Urothelium cell line (cell line): Measurements from ENCODE around the gene ECEL1.
A peak's percentile ranks its signal among the peaks of the same experiment; 100 is the strongest.
"Not testable (repeated sequence)": the region's sequence is repeated elsewhere in the genome, so short reads cannot be mapped to it uniquely, and the experiment has no call there.

Experiments used
- DNase-seq: peaks from one replicate; pipeline ENCODE4 v3.0.0; 2011; ENCODE audit warnings: low spot score, mixed read lengths
- FAIRE-seq: peaks from 2 replicates; lab custom pipeline; 2011; peaks lifted over from hg19 to GRCh38; lab: Jason Lieb, UNC

Gene ECEL1, protein sequence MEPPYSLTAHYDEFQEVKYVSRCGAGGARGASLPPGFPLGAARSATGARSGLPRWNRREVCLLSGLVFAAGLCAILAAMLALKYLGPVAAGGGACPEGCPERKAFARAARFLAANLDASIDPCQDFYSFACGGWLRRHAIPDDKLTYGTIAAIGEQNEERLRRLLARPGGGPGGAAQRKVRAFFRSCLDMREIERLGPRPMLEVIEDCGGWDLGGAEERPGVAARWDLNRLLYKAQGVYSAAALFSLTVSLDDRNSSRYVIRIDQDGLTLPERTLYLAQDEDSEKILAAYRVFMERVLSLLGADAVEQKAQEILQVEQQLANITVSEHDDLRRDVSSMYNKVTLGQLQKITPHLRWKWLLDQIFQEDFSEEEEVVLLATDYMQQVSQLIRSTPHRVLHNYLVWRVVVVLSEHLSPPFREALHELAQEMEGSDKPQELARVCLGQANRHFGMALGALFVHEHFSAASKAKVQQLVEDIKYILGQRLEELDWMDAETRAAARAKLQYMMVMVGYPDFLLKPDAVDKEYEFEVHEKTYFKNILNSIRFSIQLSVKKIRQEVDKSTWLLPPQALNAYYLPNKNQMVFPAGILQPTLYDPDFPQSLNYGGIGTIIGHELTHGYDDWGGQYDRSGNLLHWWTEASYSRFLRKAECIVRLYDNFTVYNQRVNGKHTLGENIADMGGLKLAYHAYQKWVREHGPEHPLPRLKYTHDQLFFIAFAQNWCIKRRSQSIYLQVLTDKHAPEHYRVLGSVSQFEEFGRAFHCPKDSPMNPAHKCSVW

DNA sequence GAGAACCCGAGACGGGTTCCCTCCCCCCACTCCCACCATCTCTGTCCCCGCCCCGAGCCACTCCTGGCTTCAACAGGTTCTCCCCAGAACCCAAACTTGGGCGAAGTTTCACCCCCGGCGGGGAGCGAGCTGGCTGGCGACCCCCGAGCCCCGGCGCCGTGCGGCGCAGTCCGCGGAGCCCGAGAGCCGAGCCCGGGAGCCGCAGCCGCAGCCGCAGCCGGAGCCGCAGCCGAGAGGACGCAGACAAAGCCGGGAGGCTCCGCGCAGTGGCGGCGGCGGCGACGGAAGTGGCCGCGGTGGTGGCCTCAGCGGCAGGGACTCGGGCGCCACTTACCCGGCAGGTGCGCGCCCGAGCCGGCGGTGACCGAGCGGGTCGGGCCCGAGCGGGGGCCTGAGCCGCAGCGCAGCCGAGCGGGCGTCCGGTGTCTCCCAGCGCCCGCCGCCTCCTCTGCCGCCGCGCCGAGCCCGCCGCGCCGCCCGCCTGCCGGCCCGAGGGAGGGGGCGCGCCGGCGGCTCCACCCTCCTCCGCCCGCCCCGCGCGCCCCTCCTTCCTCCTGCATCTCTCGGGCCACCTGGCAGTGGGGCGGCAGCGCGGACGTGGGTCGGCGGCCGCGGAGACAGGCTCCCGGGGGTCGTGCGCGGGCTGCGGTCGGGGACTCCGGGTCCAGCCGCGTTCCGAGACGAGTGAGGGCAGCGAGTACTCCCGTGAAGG, at the start of gene ECEL1:
TSS of gene ECEL1 (minus strand) at position 450 of the 712 bp plus-strand sequence. CDS start 1,181 bp downstream, outside the sequence.
- DNase-seq (no peak), FAIRE-seq (no peak)

DNA sequence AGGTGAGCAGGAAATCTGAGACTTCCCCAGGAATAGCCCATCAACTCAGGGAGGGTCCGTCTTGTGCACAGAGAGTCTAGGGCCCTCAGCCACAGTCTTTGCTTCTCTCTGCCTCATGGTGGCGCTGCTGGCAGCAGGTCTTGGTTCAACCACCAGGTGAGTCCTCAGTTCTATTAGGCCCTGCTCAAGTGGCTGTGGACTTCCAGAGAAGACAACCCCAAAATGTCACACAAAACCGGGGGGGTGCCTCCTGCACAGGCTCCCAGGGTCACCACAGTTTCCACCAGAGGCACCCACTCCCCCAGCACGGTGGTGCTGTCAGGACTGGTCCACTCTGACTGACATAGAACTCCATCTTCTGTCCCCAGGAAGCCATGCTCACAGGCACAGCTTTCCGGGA, 49.4 kb upstream of the ECEL1 start:
- FAIRE-seq (no peak), DNase-seq (no peak)

DNA sequence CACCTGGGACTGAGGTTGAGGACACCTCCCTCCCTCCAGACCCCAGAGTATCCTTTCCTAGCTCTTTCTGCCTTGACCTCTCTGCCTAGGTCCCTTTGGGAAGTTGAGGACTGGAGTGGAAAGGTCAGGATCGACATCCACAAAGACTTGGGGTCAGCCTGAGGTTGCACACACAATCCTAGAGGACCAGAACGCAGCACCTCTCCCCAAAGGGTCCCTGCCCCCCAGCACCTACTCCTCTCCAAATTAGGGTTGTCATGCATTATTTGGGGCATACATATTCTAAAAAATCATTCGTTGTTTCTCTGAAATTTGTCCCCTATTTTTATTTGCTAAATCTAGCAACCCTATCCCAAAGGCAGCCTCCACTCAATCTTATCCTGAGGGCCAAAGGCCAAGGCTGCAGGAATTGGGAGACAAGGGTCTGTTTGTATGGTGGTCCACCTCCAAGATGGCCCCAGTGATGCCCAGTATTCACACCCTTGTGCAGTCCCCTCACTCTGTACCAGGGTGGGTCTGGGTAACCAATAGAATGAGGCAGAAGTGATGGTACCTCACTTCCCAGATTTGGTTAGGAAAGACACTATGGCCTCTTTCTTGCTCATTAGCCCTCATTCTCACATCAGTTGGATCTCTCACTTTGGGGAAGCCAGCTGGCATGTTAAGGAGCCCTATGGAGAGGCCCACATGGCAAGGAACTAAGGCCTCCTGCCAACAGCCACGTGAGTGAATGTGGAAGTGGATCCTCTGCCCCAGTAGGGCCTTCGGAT, 48.3 kb upstream of the ECEL1 start:
- FAIRE-seq (no peak), DNase-seq (no peak)

DNA sequence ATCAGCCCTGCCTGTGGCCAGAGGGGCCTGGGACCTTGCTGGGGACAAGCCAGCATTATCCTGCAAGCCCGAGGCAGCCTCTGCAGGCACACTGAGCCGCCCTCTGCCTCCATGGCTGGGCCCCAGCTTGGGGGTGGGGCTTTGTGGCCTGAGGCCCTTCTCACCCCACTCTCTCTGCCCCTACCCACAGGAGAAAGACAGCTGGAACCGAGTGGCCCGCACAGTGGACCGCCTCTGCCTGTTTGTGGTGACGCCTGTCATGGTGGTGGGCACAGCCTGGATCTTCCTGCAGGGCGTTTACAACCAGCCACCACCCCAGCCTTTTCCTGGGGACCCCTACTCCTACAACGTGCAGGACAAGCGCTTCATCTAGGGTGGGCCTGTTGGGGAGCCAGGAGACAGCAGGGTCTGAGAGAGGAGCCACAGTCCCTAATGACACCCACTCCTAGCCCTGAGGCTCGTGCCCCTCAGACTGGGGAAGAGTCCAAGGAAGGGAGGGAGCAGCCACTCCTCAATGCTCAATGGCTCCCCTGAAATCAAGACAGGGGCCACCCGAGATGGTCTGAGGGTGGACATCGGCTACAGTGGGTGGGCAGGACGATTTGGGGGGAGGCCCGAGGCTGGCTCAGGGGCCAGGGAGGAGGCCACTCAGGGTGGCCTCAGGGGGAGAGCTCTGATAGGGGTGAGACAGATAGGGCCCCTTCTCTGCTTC, 47.5 kb upstream of the ECEL1 start:
- no peak for FAIRE-seq
- no peak for DNase-seq

DNA sequence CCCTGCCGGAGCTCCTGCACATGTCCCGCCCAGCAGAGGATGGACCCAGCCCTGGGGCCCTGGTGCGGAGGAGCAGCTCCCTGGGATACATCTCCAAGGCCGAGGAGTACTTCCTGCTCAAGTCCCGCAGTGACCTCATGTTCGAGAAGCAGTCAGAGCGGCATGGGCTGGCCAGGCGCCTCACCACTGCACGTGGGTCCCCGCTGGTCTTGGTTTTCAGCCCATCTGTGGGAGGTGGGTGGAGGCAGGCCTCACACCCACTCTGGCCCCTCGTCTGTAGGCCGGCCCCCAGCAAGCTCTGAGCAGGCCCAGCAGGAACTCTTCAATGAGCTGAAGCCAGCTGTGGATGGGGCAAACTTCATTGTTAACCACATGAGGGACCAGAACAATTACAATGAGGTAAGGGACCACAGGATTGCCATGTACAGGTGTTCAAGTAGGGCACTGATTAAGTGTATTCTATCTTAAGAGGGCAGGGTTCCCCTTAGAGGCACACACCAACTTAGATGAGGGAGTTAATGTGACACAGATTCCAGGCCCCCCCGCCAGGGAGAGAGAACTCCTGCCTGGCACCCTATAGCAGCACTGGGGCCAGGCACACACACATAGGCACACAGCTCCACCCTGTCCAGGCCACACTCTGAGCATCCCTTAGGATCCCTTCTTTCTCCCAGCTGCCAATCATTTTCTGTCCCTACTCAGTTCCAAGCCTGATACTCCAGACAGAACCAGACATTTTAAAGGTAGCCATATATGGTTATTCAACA, 46.5 kb upstream of the ECEL1 start:
- FAIRE-seq (no peak), DNase-seq (no peak)

DNA sequence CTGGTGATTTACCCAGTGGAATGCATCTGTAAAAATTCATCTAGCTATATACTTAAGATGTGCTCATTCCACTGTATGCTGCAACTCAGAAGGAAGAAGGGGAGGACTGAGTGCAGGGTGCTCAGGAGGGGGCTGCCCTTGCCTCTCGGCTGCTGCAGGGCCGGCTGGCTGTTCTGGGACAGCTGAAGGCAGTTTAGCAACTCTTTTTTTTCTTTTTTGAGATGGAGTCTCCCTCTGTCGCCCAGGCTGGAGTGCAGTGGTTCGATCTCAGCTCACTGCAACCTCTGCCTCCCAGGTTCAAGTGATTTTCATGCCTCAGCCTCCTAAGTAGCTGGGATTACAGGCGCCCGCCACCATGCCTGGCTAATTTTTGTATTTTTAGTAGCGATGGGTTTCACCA, 45.2 kb upstream of the ECEL1 start:
- not testable (repeated sequence) for DNase-seq, FAIRE-seq

DNA sequence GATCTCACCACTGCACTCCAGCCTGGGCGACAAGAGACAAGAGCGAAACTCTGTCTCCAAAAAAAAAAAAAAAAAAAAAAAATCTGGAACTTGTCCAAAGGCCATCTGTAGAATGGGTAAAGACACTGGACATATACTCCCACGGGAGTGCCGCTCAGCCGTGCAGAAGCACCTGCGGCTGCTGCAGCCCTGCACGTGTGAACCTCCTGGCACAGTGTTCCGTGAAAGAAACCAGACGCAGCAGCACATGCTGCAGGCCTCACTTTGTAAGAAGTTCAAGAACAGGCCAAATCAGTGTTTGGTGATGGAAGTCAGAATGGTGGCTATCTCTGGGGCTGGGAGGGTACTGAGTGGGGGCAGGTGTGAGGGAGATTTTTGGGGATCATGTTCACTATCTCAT, 44.8 kb upstream of the ECEL1 start:
- DNase-seq (no peak), FAIRE-seq (no peak)

DNA sequence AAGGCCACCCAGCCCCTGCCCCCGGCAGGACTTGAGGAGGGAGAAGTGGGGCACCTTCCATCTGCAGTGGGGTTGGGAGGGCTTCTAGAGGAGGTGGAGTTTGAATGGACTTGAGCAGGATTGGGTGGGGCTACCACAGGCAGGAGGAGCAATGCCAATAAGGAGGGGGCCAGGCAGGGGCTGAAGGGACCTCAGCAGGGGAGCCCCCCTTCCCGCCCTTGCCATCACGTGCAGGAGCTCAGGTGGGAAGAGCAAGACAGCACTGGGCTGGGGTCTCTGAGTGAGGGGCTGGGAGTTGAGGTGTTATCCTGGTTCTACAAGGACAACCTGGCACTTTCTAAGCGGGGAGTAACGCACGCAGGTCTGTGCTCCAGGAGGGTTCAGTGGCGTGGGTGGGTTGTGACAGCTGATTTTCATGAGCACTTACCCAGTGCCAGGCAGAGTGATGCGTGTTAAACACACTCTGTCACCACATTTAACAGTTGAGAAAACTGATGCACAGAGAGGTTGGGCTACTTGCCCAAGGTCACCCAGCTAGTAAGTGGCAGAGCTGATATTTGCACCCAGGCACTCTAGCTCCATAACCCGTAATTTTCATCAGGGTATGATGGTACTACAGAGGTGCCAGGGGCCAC, 43.1 kb upstream of the ECEL1 start:
- DNase-seq: no peak
- no peak for FAIRE-seq

DNA sequence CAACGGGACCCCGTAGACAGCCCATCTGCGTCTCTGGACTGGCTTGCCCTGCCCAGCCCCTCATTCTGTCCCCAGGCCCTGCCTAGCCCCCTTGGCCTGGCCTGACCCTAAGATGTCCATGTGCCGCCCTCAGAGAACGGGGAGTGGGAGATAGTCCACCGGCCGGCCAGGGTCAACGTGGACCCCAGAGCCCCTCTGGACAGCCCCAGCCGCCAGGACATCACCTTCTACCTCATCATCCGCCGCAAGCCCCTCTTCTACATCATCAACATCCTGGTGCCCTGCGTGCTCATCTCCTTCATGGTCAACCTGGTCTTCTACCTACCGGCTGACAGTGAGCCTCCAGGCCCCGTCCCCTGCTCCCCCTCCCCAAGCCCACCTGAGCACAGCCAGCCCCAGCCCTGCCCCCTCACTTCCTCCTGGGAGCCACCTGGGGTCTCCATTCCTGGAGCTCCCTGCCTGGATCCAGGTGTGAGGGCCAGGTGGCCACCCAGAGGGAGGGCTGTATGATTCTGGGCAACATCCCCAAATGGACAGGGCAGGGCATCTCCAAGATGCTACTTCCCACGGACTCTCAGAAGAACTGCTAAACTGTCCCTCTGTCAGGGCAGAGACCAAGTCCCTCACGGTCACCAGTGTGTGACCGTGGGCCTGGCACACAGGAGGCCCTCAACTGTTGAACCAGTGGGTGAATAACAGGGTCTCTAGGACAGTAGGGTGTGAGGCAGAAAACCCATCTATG, 42.3 kb upstream of the ECEL1 start:
- DNase-seq: no peak
- no peak for FAIRE-seq

DNA sequence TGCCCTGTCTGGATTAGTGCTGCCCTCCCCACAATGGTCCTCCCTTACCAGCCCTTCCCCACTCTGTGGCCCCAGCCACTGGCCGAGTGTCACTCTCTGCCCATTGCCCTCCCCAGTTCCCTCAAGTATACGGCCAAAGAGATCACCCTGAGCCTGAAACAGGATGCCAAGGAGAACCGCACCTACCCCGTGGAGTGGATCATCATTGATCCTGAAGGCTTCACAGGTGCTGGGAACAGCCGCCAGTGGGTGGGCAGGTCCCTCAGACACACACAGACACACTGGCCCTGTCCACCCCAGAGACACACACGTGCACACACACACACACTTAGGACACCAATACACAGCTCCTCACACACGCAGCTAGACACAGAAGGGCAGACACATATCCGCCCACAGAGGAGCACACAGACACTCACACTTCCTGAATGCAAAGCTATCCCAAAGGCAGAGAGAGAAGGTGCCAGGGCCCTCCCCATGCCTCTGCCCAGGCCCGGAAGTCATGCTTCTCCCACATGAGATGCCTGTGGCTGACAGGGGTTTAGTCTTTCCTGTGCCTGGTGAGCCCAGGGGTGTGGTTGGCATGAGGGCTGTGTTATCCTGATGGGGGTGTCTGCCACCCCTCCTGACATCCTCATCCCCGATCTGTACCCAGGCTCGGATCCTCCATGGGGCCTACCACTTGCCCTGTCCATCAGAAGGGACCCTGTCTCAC, 41.3 kb upstream of the ECEL1 start:
- peak; percentile 30 for DNase-seq
- FAIRE-seq: no peak

DNA sequence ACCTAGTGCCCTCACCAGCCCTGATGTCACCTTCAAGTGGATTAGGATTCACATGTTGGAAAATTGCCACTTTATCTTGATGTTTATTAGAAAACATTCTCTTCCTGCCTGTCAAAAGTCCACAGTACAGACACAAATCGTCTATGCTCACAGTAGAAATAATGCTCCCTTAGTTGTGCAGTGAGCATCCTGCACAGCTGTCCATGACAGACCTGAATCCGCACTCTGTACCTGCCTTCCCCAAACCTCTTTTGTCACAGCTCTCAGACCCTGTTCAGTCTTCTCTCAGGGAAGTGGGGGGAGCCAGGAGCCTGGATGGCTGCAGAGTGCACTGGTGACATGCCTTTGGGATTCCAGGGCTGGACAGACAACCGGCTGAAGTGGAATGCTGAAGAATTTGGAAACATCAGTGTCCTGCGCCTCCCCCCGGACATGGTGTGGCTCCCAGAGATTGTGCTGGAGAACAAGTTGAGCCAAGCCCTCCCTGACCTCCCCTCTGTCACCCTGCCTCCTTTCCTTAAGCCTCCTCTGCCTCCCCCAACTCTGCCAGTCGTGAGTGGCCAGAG, 40.4 kb upstream of the ECEL1 start:
- DNase-seq (no peak), FAIRE-seq (no peak)

DNA sequence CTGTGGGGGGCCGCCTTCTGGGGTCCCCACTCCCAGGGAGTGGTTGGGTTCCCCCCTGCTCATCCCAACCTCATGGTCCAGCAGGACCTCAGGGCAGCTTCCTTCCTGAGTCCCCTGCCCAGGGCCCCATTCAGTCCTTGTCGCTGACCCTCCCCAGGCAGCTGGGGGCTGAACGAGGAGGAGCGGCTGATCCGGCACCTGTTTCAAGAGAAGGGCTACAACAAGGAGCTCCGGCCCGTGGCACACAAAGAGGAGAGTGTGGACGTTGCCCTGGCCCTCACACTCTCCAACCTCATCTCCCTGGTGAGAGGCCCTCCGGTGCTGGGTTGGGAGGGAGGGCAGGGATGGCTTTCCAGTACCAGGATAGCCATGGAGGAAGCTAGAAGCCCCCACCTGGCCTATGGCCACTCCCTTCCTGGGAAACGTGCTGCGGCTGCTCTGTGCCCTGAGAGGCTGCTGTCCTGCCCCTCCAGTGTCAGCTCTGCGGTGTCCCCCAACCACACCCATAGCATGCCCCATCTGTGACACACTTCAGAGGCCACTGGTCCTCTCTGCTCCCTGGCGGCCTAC, 38.8 kb upstream of the ECEL1 start:
- no peak for DNase-seq

DNA sequence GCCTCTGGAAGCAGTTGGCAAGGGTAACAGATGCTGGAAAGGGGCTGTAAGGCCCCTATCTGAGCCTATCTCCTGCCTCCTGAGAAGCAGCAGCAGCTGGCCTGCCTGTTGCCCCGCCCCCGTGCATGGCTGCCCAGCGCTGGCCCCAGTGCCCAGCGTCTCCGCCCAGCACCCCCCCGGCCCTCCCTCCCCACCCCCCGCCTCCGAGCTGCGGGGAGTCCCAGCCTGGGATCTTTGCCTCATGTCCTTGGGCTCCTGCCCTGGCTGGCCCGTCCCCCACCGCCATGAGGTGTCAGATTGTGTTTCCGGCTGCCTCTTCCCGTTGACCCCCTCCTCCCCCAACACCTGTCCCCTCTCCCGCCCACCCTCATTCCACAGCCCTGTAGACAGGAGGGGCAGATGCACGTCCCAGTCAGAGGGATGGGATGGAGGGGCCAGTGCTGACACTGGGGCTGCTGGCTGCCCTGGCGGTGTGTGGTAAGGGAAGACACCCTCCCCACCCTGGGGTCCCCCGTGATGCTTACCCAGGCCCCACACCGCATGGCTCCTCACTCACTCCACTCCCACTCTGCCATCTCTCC, 38.2 kb upstream of the ECEL1 start, which contains the start of gene CHRND:
TSS of gene CHRND (plus strand) at position 370 of the 581 bp plus-strand sequence. CDS start at position 426, 56 bp downstream.
- DNase-seq (no peak), FAIRE-seq (no peak)

More for the DNA sequence above, 38.8 kb upstream of the ECEL1 start:
- no peak for FAIRE-seq

DNA sequence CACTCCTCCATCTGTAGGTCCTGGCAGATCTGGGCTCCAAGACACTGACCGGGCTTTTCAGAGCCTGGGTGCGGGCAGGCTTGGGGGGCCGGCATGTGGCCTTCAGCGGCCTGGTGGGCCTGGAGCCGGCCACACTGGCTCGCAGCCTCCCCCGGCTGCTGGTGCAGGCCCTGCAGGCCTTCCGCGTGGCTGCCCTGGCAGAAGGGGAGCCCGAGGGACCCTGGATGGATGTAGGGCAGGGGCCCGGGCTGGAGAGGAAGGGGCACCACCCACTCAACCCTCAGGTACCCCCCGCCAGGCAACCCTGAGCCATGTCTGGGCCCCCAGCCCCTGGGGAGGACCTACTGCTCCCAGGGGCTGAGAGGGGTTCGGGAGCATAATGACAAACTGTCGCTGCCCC, 37.6 kb upstream of the ECEL1 start:
- FAIRE-seq (no peak), DNase-seq (no peak)

DNA sequence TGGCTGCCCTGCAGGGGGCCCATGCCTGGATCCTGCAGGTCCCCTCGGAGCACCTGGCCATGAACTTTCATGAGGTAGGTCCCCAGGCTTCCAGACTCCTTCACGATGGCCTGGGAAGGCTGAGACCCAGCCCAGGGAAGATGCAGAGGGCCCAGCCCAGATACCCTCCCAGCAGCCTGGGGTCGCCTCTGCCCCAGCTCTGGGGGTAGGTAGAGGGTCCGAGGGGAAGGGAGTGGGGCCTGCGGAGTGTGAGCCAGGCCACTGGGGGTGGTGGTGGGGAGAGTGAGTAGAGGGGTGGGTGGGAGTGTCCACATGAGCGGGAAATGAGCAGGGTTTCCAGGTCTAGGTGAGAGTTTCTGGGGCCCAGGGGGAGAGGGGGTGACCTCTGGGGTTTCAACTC, 37.1 kb upstream of the ECEL1 start:
- FAIRE-seq: no peak
- DNase-seq: no peak
